Epithelial cell of prostate (primary cell): Measurements from ENCODE around the gene GTPBP10.
"Not testable (repeated sequence)": the region's sequence is repeated elsewhere in the genome, so short reads cannot be mapped to it uniquely, and the experiment has no call there.

Experiments
- DNase-seq: peaks from one replicate; pipeline ENCODE4 v3.0.0-alpha.2; 2011; ENCODE audit warnings: low read depth, low spot score
- H3K27ac ChIP-seq: fragments of 450-650 bp; 2 replicates; pipeline ENCODE4 v1.5.1; 2017; ENCODE audit warnings: mild to moderate bottlenecking

Gene GTPBP10

GRCh38 chr7:90350032-90350431, 3.5 kb downstream of the GTPBP10 start:
- not testable (repeated sequence) for DNase-seq, H3K27ac ChIP-seq

GRCh38 chr7:90351987-90352386, 5.5 kb downstream of the GTPBP10 start:
- no peak for DNase-seq

GRCh38 chr7:90383422-90383821, 36.9 kb downstream of the GTPBP10 start:
- no peak for DNase-seq
- H3K27ac ChIP-seq, result peak overlapping the region; percentile 97

More at GRCh38 chr7:90351987-90352386, 5.5 kb downstream of the GTPBP10 start:
- H3K27ac ChIP-seq, result no peak overlapping the region

GRCh38 chr7:90383861-90384260, 37.3 kb downstream of the GTPBP10 start:
- DNase-seq, result no peak
- H3K27ac ChIP-seq, result peak overlapping the region; percentile 97

- H3K27ac ChIP-seq, result peak overlapping the region; percentile 97
- no peak for DNase-seq
Observed at GRCh38 chr7:90384433-90384832, 37.9 kb downstream of the GTPBP10 start.

- no peak for DNase-seq
Observed at GRCh38 chr7:90387470-90388240, 41.1 kb downstream of the GTPBP10 start.

GRCh38 chr7:90390926-90391325, 44.4 kb downstream of the GTPBP10 start:
- DNase-seq, result no peak
- no peak overlapping the region for H3K27ac ChIP-seq

More at GRCh38 chr7:90387470-90388240, 41.1 kb downstream of the GTPBP10 start:
- H3K27ac ChIP-seq, result peak overlapping the region; percentile 9

GRCh38 chr7:90391488-90391887, 45.0 kb downstream of the GTPBP10 start:
- no peak for DNase-seq
- no peak overlapping the region for H3K27ac ChIP-seq

GRCh38 chr7:90396420-90396819, 49.9 kb downstream of the GTPBP10 start:
- no peak for DNase-seq
- no peak overlapping the region for H3K27ac ChIP-seq

- H3K27ac ChIP-seq, result no peak overlapping the region
- DNase-seq, result no peak
Observed at GRCh38 chr7:90401989-90402388, 55.5 kb downstream of the GTPBP10 start.

- H3K27ac ChIP-seq, result peak overlapping the region; percentile 96
- no peak for DNase-seq
Observed at GRCh38 chr7:90402785-90403173, 56.3 kb downstream of the GTPBP10 start.

GRCh38 chr7:90403174-90404113, 56.9 kb downstream of the GTPBP10 start, which contains the start of gene CLDN12:
TSS of gene CLDN12 (plus strand) at chr7:90403461. CDS start at chr7:90412677, 9,216 bp downstream.
- H3K27ac ChIP-seq, result peak within 1 kb of the TSS; percentile 96
- DNase-seq, result peak; percentile 93

GRCh38 chr7:90404777-90405176, 58.3 kb downstream of the GTPBP10 start:
- H3K27ac ChIP-seq, result peak overlapping the region; percentile 96
- DNase-seq, result no peak

GRCh38 chr7:90407484-90407821, 60.9 kb downstream of the GTPBP10 start:
- no peak for DNase-seq
- no peak overlapping the region for H3K27ac ChIP-seq

GRCh38 chr7:90408142-90408541, 61.6 kb downstream of the GTPBP10 start:
- DNase-seq, result no peak
- H3K27ac ChIP-seq, result no peak overlapping the region

- DNase-seq, result no peak
- H3K27ac ChIP-seq, result peak overlapping the region; percentile 86
Observed at GRCh38 chr7:90409667-90410066, 63.2 kb downstream of the GTPBP10 start.

GRCh38 chr7:90411510-90411909, 65.0 kb downstream of the GTPBP10 start:
- H3K27ac ChIP-seq, result peak overlapping the region; percentile 86
- peak; percentile 51 for DNase-seq

GRCh38 chr7:90412458-90413184, 66.1 kb downstream of the GTPBP10 start:
- DNase-seq, result no peak
- peak overlapping the region; percentile 86 for H3K27ac ChIP-seq

- DNase-seq, result no peak
Observed at GRCh38 chr7:90413185-90413528, 66.6 kb downstream of the GTPBP10 start.

GRCh38 chr7:90421651-90422050, 75.1 kb downstream of the GTPBP10 start:
- H3K27ac ChIP-seq, result no peak overlapping the region
- no peak for DNase-seq

More at GRCh38 chr7:90413185-90413528, 66.6 kb downstream of the GTPBP10 start:
- peak overlapping the region; percentile 86 for H3K27ac ChIP-seq
